HG03159 (cell line): ENCODE results near the gene ZNF578.
"Not testable (repeated sequence)": the region's sequence is repeated elsewhere in the genome, so short reads cannot be mapped to it uniquely, and the experiment has no call there.

ENCODE experiments used
- ATAC-seq: cut with Tn5 transposase; IDR thresholded peaks from one replicate; pipeline ENCODE4 v1.9.1; 2021; ENCODE audit warnings: mild to moderate bottlenecking, moderate library complexity; ENCODE audit not compliant: unreplicated experiment

The ZNF578 gene

DNA sequence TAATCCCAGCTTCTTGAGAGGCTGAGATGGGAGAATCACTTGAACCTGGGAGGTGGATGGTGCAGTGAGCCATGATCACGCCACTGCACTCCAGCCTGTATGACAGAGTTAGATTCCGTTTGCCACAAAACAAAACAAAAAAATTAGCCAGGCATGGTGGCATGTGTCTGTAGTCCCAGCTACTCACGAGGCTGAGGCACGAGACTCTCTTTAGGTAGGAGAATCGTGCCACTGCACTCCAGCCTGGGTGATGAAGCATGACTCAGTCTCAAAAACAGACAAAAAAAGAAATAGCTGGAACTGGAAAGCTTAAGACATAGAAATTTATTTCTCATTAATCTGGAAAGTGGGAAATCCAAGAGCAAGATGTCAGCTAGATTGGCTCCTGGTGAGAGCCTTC lies 53.9 kb downstream of the ZNF578 start:
- no peak for ATAC-seq

DNA sequence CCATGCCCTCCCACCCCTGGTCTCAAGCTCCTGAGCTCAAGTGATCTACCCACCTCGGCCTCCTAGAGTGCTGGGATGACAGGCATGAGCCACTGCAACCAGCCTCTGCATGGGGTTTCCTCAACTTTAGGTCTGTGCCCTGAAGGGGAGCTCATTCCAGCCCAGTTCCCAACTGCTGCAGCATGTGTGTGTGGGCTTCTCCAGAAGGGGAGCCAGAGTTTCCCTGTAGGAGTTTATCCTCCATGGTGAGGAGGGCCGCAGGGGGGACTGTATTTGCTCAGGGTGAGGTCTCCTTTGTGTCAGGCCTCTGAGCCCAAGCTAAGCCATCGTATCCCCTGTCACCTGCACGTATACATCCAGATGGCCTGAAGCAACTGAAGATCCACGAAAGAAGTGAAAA lies 62.8 kb downstream of the ZNF578 start:
- no peak for ATAC-seq

DNA sequence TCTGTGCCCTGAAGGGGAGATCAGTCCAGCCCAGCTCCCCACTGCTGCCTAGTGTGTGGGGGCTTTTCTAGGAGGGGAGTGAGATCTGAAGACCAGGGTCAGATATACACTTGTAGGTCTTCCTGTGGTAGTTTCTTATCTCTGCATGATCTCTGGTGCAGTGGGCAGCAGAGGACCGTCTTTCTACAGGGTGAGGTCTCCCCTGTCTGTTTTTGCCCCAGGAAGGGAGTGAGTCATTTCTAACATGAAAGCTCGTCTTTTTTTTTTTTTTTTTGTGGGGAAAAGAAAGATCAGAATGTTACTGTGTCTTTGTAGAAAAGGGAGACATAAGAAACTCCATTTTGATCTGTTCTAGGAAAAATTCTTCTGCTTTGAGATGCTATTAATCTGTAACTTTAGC lies 65.3 kb downstream of the ZNF578 start:
- no peak for ATAC-seq

DNA sequence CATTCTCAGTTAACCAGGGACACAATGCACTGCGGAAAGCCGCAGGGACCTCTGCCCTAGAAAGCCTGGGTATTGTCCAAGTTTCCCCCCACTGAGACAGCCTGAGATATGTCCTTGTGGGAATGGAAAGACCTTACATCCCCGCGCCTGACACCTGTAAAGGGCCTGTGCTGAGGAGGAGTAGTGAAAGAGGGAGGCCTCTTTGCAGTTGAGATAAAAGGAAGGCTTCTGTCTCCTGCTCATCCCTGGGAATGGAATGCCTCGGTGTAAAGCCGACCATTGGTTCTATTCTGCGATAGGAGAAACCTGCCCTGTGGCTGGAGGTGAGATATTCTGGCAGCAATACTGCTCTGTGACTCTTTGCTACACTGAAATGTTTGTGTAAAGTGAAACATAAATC lies 65.8 kb downstream of the ZNF578 start:
- not testable (repeated sequence) for ATAC-seq

DNA sequence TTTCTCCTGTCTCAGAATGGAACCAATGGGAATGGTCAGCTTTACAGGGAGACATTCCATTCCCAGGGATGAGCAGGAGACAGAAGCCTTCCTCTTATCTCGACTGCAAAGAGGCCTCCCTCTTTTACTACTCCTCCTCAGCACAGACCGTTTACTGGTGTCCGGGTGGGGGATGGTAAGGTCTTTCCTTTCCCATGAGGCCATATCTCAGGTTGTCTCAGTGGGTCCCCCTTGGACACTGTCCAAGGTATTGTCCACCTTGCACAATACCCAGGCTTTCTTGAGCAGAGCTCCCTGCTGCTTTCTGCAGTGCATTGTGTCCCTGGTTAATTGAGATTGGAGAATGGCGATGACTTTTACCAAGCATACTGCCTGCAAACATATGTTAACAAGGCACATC lies 66.7 kb downstream of the ZNF578 start:
- no peak for ATAC-seq

DNA sequence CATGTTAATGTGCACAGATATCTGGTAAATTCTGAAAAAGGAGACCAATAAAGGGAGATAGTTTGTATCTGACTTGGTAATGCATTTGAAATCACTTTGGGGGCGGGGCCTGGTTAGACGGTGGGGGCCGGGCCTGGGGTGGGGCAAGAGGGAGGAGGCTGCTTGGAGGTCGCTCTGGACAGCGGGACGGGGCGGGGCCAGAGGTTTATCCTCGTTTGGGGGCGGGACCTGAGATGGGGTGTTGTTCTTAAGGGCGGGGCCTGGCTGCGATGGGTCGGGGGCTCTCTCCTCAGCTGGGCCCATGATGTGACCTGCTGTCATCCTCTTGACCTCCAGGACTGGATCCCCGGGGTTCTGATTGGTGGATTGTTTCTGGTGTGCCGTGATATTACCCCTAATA lies 69.2 kb downstream of the ZNF578 start:
- ATAC-seq, result no peak

DNA sequence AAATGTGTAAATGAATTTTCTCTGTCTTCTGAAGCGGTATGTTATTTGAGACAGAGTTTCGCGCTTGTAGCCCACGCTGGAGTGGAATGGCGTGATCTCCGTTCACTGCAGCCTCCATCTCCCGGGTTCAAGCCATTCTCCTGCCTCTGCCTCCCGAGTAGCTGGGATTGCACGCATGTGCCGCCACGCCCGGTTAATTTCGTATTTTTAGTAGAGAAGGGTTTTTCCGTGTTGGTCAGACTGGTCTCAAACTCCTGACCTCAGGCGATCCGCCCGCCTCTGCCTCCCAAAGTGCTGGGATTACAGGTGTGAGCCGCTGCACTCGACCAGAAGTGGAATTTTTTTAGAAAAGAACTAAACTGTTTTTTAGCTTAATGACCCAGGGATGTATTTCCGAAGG lies 70.7 kb downstream of the ZNF578 start:
- ATAC-seq, result no peak

DNA sequence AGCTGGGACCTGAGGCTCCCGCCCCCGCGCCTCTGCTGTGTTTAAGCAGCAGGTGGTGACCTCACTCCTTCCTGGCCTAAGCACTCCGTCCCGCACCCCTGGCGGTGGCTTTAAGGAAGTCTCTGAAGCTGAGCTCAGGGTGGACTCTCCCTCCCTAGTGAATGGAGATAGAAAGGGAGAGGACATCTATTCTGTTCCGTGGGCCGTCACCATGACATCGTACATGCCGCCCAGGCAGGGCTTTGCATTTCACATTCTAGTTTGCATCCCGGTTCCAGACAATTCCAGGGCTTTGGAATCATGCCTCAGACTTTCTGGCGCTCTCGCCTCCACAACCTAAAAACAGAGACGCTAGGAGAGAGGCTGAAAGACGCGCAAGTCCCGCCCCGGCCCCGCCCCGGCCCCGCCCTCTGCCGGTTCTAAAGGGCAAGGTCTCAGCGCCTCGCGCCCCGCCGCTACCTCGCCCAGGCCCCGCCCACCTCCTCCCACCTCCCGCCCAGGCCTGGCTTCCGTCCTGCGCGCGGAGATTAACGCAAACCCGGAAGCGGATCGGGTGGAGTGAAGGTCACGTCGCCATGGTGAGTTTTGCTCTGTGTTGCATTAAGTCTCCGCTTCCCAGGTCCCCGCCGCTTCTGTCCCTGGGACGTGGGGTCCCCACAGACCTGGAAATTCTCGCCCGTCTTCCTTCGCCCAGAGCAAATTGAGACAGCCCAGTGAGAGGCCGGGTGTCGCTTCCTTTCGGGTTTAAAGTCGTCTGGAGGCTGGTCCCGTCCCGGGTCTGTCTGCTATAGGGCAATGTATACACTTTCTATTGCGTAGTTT lies 74.0 kb downstream of the ZNF578 start, which contains the start of gene ZNF808:
Gene ZNF808, plus strand, starts transcription at position 535 of the 822 bp plus-strand sequence. CDS start 15,617 bp downstream, outside the sequence.
- ATAC-seq, result peak; percentile 89

DNA sequence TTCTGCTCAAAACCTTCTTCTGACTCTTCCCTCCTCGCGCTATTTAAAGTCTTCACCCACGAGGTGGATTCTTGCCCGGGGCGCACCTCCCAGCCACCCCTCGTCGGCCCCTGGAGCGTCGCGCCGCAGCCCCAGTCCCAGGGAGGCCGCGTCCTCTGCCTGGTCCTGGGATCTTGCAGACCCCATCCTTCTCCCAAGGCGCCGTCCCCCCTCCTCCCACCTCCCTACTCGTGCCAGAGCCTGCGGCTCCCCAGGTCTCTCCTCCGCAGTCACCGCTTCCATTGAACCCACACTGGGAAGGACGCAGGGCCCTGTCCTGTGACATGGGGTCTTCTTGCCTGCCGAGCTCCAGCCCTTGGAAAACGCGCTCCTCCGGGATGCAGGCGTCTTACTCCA lies 74.6 kb downstream of the ZNF578 start:
- peak; percentile 11 for ATAC-seq

DNA sequence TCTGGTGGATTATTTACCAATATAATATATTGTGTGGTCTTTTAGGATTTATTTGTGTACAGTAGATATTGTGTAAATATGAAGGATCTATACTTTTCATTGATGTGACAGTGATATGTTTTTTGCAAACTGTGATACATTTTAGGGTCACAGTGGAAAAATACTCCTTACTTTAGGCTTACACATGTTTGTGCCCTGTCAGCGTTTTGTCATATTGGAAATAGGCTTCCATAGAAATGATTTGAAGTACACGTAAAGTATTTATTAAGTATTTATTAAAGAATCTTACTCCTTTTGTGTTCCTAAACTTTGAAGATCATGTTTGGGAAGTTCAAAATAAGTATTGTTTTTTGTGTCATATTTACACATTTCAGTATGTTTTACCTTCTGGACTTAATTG lies 79.1 kb downstream of the ZNF578 start:
- ATAC-seq, result no peak

DNA sequence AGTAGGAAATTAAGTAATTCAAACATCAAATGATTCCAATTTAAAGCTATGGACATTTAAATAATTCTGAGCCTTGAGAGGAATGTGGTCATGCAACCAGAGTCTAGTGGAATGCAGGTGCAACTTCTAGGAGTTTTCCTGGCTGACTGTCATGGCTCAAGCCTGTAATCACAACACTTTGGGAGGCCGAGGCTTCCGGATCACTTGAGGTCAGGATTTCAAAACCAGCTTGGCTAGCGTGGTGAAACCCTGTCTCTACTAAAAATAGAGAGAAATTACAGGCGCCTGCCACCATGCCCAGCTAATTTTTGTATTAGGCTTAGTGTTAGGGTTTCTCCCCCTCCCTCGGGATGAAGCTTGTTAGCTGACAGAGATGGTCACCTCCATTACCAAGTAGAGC lies 80.5 kb downstream of the ZNF578 start:
- ATAC-seq, result no peak

DNA sequence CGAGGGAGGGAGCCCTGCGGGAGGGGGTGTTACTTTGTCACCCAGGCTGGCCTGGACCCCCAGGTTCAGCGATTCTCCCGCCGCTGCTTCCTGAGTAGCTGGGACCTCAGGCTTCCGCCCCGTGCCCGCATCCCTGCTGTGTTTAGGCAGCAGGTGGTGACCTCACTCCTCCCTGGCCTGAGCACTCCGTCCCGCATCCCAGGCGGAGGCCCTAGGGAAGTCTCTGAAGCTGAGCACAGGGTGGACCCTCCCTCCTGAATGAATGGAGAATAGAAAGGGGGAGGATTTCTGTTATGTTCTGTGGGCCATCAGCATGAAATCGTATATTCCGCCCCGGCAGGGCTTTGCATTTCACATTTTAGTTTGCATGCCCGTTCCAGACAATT lies 82.0 kb downstream of the ZNF578 start:
- not testable (repeated sequence) for ATAC-seq

DNA sequence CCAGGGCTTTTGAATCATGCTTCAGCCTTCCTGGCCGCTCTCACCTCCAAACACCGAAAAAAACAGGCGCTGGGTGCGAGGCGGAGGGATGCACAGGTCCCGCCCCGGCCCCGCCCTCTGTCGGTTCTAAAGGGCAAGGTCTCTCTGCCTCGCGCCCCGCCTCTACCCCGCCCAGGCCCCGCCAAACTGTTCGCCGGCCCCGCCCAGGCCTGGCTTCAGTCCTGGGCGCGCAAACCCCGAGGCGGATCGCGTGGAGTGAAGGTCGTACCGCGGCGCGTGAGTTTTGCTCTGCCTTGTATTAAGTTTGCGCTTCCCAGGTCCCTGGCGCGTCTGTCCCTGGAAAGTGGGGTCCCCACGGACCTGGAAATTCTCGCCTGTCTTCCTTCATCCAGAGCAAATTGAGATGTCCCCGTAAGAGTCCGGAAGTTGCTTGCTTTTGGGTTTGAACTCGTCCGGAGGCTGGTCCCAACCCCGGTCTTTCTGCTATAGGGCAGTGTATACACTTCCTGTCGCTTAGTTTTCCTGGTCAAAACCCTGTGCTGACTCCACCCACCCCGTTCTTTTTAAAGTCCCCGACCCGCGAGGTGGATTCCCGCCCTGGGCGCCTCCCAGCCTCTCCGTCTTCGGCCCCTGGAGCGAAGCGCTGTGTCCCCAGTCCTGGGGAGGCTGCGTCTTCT lies 82.6 kb downstream of the ZNF578 start:
- peak; percentile 90 for ATAC-seq

DNA sequence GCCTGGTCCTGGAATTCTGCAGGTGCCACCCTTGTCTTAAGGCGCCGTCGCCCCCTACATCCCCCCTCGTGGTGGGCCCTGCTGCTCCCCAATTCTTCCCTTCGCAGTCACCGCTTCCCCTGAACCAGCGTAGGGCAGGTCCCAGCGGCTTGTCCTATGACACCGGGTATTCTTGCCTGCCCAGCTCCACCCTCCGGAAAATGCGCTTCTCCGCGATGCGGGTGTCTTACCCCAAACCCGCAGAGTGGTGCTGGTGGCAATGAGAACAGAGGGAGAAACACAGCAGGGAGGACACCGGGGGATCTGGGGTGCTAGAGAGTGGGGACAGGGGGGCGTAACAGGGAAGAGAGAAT lies 83.1 kb downstream of the ZNF578 start:
- peak; percentile 25 for ATAC-seq

DNA sequence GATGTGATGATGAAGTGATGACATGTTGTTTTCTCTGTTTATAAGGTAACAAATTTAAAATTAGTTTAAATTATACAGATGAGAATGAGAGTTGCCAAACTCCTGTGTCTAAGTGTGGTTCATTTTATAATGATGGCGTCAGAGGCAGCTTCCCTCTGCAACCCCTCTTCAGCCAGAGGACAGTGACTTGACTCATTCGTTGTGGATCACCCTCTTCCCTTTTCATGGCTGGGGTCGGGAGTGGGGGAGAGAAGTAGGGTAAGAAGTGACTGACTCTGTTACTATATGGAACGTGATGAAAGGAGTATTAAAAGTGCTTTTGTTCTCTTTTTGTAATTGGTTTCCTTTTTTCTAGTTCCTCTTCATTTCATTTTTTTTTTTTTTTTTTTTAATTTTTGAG lies 85.5 kb downstream of the ZNF578 start:
- ATAC-seq, result not testable (repeated sequence)

DNA sequence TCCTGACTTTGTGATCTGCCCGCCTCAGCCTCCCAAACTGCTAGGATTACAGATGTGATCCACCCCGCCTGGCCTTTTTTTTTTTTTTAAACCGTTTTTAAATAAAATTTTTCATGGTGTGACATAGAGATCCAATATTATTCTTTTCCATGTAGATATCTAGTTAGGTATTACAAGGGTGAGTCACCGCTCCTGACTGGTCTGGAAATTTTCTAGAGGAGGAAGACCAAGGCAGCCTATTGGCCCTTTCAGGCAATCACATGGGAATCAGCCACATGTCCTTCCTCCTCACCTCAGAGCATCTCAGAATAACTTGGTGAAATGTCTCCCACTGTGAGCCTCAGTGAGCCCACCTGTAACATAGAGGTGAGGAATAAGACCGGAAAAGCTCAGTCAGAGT lies 87.8 kb downstream of the ZNF578 start:
- ATAC-seq, result not testable (repeated sequence)

DNA sequence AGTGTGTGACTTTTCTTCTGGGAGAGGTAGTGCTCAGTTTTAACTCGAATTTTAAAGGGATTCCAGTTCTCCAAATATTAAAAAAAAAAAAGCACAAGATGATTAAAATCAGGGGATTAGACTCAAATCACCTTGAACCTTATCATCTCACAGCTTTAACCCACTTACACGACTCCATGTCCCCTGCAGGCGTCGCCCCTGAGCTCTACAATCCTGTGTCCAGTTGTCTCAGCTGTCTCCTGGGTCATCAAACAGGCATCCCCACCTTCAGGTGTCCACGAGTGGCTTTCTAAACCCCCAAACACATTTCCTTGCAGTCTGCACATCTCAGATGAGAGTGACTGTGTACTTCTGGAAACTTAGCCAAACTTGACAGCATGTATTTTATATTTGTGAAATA lies 88.3 kb downstream of the ZNF578 start:
- ATAC-seq, result no peak

DNA sequence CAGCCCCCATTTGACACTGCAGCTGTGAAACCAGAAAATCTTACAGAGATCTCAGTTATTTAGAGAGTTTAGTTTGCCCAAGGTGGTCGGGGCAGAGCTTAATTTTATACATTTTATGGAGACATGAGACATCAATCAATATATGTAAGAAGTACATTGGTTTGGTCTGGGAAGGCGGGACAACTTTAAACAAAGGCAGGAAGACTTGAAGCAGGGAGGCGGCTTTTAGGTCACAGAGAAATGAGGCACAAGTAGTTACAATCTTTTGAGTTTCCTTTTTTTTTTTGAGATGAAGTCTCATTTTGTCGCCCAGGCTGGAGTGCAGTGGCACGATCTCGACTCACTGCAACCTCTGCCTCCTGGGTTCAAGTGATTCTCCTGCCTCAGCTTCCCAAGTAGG lies 89.2 kb downstream of the ZNF578 start:
- ATAC-seq, result not testable (repeated sequence)

DNA sequence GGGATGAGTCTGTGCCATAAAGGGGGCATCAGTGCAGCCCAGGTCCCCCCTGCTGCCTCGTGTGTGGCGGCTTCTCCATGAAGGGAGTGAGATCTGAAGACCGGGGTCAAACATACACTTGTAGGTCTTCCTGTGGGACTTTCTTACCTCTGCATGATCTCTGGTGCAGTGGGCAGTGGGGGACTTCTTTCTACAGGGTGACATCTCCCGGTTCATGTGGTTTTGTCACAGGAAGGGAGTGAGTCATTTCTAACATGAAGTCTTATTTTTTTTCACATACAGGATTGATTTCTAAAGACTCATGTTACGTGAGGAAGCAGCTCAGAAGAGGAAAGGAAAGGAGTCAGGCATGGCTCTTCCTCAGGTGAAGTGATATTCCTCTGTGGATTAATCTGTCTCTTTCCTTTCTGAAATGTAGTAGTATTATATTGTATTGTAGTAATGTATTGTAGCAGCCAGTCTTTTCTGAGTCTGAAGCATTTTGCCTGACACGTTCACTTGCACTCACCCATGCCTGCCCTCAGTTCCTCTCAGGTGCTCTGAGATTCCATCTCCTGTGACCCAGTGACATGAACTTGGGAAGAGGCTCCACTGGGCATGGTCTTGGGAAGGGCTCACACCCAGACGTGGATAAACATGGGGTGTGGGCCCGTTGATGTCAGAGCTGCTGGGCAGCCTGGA lies 89.8 kb downstream of the ZNF578 start:
- no peak for ATAC-seq

DNA sequence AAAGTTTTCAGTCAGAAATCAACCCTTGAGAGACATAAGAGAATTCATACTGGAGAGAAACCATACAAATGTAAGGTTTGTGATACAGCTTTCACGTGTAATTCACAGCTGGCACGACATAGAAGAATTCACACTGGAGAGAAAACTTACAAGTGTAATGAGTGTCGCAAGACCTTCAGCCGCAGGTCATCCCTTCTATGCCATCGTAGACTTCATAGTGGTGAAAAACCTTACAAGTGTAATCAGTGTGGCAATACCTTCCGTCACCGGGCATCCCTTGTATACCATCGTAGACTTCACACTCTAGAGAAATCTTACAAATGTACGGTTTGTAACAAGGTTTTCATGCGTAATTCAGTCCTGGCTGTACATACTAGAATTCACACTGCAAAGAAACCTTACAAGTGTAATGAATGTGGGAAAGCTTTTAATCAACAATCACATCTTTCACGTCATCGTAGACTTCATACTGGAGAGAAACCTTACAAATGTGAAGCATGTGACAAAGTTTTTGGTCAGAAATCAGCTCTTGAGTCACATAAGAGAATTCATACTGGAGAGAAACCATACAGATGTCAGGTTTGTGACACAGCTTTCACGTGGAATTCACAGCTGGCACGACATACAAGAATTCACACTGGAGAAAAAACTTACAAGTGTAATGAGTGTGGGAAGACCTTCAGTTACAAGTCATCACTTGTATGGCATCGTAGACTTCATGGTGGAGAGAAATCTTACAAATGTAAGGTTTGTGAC lies 101.0 kb downstream of the ZNF578 start:
- no peak for ATAC-seq
